ENCODE results near the gene STARD3. TPM values are rescaled to one million over a fixed set of nuclear protein-coding genes. Genes with fewer than 3 reads are reported as not detected.

Gene STARD3
- total and polyA plus RNA-seq, 9 of the 15 experiments (the other 6 are each of a cell fraction or from before 2014, with no cell fraction given) = 0.63 to 87.0 (median 46.0) TPM

DNA sequence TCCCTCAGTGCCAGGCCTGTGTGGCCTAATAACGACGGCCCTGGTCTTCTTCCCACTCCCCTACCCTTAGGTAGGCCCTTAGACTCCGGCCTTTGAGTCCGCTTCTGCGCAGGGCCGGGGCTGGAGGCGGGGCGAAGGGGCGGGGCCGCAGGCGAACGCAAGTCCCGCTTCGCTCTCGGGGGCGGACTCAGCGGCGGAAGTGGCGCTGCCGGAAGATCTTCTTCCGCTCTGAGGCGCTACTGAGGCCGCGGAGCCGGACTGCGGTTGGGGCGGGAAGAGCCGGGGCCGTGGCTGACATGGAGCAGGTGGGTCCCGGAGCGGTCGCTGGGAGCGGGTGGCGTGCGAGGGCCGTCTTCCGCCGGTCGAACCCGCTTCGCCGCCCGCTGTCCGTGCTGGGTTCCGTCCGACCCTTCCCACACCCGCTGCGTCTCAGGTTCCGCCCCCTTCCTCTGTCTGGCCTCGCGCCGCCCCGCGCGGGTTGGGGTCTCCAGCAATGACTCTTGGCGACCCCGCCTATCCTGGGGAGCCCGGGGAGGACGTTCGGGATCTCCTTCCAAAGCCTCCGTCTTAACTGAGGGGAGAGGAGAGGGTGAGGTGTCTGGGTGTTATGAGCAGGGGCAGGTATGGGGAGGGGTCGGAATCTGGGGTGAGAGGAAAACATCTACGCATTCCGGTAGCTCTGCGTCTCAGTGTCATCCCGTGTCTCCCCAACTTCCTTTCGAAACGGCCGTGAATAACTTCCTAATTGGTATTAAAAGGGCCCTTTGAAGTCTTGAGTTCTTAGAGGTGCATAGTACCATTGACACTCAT, at the start of gene STARD3 (continued):
- TF ChIP-seq, protein P1, sequence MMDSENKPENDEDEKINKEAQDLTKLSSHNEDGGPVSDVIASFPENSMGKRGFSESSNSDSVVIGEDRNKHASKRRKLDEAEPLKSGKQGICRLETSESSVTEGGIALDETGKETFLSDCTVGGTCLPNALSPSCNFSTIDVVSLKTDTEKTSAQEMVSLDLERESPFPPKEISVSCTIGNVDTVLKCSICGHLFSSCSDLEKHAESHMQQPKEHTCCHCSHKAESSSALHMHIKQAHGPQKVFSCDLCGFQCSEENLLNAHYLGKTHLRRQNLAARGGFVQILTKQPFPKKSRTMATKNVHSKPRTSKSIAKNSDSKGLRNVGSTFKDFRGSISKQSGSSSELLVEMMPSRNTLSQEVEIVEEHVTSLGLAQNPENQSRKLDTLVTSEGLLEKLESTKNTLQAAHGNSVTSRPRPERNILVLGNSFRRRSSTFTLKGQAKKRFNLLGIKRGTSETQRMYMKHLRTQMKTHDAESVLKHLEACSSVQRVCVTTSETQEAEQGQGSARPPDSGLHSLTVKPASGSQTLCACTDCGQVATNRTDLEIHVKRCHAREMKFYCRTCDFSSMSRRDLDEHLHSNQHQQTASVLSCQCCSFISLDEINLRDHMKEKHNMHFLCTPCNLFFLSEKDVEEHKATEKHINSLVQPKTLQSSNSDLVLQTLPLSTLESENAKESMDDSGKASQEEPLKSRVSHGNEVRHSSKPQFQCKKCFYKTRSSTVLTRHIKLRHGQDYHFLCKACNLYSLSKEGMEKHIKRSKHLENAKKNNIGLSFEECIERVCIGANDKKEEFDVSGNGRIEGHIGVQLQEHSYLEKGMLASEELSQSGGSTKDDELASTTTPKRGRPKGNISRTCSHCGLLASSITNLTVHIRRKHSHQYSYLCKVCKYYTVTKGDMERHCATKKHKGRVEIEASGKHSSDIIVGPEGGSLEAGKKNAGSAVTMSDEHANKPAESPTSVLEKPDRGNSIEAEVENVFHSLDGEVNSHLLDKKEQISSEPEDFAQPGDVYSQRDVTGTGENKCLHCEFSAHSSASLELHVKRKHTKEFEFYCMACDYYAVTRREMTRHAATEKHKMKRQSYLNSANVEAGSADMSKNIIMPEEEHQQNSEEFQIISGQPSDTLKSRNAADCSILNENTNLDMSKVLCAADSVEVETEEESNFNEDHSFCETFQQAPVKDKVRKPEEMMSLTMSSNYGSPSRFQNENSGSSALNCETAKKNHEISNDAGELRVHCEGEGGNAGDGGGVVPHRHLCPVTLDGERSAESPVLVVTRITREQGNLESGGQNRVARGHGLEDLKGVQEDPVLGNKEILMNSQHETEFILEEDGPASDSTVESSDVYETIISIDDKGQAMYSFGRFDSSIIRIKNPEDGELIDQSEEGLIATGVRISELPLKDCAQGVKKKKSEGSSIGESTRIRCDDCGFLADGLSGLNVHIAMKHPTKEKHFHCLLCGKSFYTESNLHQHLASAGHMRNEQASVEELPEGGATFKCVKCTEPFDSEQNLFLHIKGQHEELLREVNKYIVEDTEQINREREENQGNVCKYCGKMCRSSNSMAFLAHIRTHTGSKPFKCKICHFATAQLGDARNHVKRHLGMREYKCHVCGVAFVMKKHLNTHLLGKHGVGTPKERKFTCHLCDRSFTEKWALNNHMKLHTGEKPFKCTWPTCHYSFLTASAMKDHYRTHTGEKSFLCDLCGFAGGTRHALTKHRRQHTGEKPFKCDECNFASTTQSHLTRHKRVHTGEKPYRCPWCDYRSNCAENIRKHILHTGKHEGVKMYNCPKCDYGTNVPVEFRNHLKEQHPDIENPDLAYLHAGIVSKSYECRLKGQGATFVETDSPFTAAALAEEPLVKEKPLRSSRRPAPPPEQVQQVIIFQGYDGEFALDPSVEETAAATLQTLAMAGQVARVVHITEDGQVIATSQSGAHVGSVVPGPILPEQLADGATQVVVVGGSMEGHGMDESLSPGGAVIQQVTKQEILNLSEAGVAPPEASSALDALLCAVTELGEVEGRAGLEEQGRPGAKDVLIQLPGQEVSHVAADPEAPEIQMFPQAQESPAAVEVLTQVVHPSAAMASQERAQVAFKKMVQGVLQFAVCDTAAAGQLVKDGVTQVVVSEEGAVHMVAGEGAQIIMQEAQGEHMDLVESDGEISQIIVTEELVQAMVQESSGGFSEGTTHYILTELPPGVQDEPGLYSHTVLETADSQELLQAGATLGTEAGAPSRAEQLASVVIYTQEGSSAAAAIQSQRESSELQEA (IDR thresholded peaks at IDR 0.05; ENCODE audit: low read depth) = 0 out of 2 replicates have a peak, but pooled peaks have one; percentile 19
- TF ChIP-seq U2AF2 (optimal IDR thresholded peaks at IDR 0.05; ENCODE audit: low read depth, low read length) (no peak), CBX1 (IDR thresholded peaks at IDR 0.05; ENCODE audit: low read depth) (peak; percentile 89), ZZZ3 (IDR thresholded peaks at IDR 0.05) (no peak), TCF7L2 (IDR thresholded peaks at IDR 0.05; ENCODE audit: low read depth, low read length) (no peak)
- TF ChIP-seq, protein P2, sequence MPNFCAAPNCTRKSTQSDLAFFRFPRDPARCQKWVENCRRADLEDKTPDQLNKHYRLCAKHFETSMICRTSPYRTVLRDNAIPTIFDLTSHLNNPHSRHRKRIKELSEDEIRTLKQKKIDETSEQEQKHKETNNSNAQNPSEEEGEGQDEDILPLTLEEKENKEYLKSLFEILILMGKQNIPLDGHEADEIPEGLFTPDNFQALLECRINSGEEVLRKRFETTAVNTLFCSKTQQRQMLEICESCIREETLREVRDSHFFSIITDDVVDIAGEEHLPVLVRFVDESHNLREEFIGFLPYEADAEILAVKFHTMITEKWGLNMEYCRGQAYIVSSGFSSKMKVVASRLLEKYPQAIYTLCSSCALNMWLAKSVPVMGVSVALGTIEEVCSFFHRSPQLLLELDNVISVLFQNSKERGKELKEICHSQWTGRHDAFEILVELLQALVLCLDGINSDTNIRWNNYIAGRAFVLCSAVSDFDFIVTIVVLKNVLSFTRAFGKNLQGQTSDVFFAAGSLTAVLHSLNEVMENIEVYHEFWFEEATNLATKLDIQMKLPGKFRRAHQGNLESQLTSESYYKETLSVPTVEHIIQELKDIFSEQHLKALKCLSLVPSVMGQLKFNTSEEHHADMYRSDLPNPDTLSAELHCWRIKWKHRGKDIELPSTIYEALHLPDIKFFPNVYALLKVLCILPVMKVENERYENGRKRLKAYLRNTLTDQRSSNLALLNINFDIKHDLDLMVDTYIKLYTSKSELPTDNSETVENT (CRISPR knock-in tag; IDR thresholded peaks at IDR 0.05) = peak; percentile 48; the same call in 1 of the 2 replicates
- TF ChIP-seq, protein P3, sequence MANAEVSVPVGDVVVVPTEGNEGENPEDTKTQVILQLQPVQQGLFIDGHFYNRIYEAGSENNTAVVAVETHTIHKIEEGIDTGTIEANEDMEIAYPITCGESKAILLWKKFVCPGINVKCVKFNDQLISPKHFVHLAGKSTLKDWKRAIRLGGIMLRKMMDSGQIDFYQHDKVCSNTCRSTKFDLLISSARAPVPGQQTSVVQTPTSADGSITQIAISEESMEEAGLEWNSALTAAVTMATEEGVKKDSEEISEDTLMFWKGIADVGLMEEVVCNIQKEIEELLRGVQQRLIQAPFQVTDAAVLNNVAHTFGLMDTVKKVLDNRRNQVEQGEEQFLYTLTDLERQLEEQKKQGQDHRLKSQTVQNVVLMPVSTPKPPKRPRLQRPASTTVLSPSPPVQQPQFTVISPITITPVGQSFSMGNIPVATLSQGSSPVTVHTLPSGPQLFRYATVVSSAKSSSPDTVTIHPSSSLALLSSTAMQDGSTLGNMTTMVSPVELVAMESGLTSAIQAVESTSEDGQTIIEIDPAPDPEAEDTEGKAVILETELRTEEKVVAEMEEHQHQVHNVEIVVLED (CRISPR knock-in tag; IDR thresholded peaks at IDR 0.05) = no peak
- TF ChIP-seq, protein P4, sequence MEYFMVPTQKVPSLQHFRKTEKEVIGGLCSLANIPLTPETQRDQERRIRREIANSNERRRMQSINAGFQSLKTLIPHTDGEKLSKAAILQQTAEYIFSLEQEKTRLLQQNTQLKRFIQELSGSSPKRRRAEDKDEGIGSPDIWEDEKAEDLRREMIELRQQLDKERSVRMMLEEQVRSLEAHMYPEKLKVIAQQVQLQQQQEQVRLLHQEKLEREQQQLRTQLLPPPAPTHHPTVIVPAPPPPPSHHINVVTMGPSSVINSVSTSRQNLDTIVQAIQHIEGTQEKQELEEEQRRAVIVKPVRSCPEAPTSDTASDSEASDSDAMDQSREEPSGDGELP (CRISPR knock-in tag; IDR thresholded peaks at IDR 0.05; ENCODE audit: borderline replicate concordance) = peak; percentile 59; the same call in 1 of the 2 replicates
